GM23338 (cell line): Measurements from ENCODE around the gene KSR2.

Experiments
- CREB1 ChIP-seq: fragments of 250-450 bp; sonication (Bioruptor Pico); IDR thresholded peaks from 2 replicates; pipeline ENCODE4 v1.5.0; 2020; ENCODE audit warnings: low read depth, mild to moderate bottlenecking, moderate library complexity
- EZH2phosphoT487 ChIP-seq: fragments of 200-600 bp; sonication (generic); IDR thresholded peaks from one replicate; pipeline ENCODE4 v1.8.1; 2018; ENCODE audit warnings: antibody characterized with exemption; ENCODE audit not compliant: unreplicated experiment
- JUNB ChIP-seq: IDR thresholded peaks from one replicate; pipeline ENCODE4 v1.6.1; 2016; ENCODE audit warnings: antibody characterized with exemption; ENCODE audit not compliant: unreplicated experiment
- POLR2AphosphoS5 ChIP-seq: IDR thresholded peaks from 2 replicates; pipeline ENCODE4 v1.6.1; 2016; ENCODE audit warnings: antibody characterized with exemption, low read depth
- STAT1 ChIP-seq: IDR thresholded peaks from one replicate; pipeline ENCODE4 v1.6.1; 2016; ENCODE audit warnings: antibody characterized with exemption; ENCODE audit not compliant: unreplicated experiment
- TF ChIP-seq, protein P1 (sequence below), 2 experiments: fragments of 200-600 bp in 1 of 2; sonication (generic) in 1 of 2; conservative IDR thresholded peaks; 2 replicates each; pipeline versions ENCODE4 v1.5.1 to v1.6.1; 2016 to 2017; ENCODE audit warnings: antibody characterized with exemption in 2 of 2, low read depth in 2 of 2, mild to moderate bottlenecking in 2 of 2, moderate library complexity in 1 of 2
- TF ChIP-seq, protein P2 (sequence below): IDR thresholded peaks from one replicate; pipeline ENCODE4 v1.6.1; 2018; ENCODE audit warnings: antibody characterized with exemption; ENCODE audit not compliant: unreplicated experiment

DNA sequence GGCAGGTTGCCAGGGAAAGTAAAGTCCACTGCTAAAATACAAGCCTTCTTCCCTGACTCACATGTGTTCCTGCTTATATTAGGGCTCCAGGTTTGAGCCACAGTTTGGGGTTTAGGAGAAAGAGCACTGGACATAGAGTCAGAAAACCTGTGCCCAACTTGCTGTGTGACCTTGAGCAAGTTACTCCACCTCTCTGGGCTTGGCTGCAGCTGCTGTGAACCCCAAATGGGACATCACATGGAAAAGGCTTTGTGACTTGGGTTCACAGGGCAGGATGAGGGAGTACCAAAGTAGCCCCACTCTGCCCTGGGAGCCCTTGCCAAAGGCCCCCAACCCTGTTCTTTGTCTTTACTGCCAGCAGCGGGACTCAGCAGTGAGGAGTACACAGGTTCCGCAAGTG lies 528.4 kb downstream of the KSR2 start:
- TF ChIP-seq JUNB (no peak), POLR2AphosphoS5 (no peak), CREB1 (CRISPR knock-in tag) (no peak), EZH2phosphoT487 (no peak), STAT1 (no peak)
- TF ChIP-seq, protein P1, sequence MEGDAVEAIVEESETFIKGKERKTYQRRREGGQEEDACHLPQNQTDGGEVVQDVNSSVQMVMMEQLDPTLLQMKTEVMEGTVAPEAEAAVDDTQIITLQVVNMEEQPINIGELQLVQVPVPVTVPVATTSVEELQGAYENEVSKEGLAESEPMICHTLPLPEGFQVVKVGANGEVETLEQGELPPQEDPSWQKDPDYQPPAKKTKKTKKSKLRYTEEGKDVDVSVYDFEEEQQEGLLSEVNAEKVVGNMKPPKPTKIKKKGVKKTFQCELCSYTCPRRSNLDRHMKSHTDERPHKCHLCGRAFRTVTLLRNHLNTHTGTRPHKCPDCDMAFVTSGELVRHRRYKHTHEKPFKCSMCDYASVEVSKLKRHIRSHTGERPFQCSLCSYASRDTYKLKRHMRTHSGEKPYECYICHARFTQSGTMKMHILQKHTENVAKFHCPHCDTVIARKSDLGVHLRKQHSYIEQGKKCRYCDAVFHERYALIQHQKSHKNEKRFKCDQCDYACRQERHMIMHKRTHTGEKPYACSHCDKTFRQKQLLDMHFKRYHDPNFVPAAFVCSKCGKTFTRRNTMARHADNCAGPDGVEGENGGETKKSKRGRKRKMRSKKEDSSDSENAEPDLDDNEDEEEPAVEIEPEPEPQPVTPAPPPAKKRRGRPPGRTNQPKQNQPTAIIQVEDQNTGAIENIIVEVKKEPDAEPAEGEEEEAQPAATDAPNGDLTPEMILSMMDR (conservative IDR thresholded peaks at IDR 0.05; ENCODE audit: low read depth in 2 of 2), result no peak
- TF ChIP-seq, protein P2, sequence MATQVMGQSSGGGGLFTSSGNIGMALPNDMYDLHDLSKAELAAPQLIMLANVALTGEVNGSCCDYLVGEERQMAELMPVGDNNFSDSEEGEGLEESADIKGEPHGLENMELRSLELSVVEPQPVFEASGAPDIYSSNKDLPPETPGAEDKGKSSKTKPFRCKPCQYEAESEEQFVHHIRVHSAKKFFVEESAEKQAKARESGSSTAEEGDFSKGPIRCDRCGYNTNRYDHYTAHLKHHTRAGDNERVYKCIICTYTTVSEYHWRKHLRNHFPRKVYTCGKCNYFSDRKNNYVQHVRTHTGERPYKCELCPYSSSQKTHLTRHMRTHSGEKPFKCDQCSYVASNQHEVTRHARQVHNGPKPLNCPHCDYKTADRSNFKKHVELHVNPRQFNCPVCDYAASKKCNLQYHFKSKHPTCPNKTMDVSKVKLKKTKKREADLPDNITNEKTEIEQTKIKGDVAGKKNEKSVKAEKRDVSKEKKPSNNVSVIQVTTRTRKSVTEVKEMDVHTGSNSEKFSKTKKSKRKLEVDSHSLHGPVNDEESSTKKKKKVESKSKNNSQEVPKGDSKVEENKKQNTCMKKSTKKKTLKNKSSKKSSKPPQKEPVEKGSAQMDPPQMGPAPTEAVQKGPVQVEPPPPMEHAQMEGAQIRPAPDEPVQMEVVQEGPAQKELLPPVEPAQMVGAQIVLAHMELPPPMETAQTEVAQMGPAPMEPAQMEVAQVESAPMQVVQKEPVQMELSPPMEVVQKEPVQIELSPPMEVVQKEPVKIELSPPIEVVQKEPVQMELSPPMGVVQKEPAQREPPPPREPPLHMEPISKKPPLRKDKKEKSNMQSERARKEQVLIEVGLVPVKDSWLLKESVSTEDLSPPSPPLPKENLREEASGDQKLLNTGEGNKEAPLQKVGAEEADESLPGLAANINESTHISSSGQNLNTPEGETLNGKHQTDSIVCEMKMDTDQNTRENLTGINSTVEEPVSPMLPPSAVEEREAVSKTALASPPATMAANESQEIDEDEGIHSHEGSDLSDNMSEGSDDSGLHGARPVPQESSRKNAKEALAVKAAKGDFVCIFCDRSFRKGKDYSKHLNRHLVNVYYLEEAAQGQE, result no peak
